MCF 10A (cell line): ENCODE results near the gene SRL. TPM values are rescaled to one million over a fixed set of nuclear protein-coding genes. Genes with fewer than 3 reads are reported as not detected.

ENCODE experiments used
- BruUV-seq: library from RNA; stranded (reverse); fragments of 400-500 nt; replicated peaks from 2 replicates; lab custom pipeline; 2021; lab: Mats Ljungman, UMichigan
- CTCF ChIA-PET: fragments of 300-600 bp; sonication (Branson Sonifier 250); formaldehyde crosslinking; extraction: SDS; loops from one replicate; lab custom pipeline; 2021; ENCODE audit warnings: antibody characterized with exemption, inconsistent platforms; lab: Yijun Ruan, JAX
- POLR2A ChIA-PET: fragments of 300-600, 350-650 bp; sonication (Branson Sonifier 250); formaldehyde crosslinking; extraction: SDS; loops from one replicate; lab custom pipeline; 2020; ENCODE audit warnings: antibody characterized with exemption, inconsistent platforms; lab: Yijun Ruan, JAX
- DNase-seq: peaks from one replicate; pipeline ENCODE4 v3.0.0-alpha.2; 2018; ENCODE audit not compliant: unreplicated experiment
- H3K27ac Mint-ChIP-seq: one replicate; pipeline ENCODE4 v1.8.0; 2022; ENCODE audit warnings: mild to moderate bottlenecking, low read depth, mixed read lengths; ENCODE audit not compliant: unreplicated experiment
- H3K27me3 Mint-ChIP-seq: one replicate; pipeline ENCODE4 v1.8.0; 2022; ENCODE audit warnings: mixed read lengths; ENCODE audit not compliant: insufficient read depth, unreplicated experiment
- H3K36me3 Mint-ChIP-seq: one replicate; pipeline ENCODE4 v1.8.0; 2022; ENCODE audit warnings: mild to moderate bottlenecking, moderate library complexity, mixed read lengths; ENCODE audit not compliant: insufficient read depth, unreplicated experiment
- H3K4me1 Mint-ChIP-seq: one replicate; pipeline ENCODE4 v1.8.0; 2022; ENCODE audit warnings: mixed read lengths; ENCODE audit not compliant: insufficient read depth, unreplicated experiment
- H3K4me3 Mint-ChIP-seq: one replicate; pipeline ENCODE4 v1.8.0; 2022; ENCODE audit warnings: mild to moderate bottlenecking, moderate library complexity, mixed read lengths; ENCODE audit not compliant: unreplicated experiment
- H3K9me3 Mint-ChIP-seq: one replicate; pipeline ENCODE4 v1.8.0; 2022; ENCODE audit warnings: mixed read lengths; ENCODE audit not compliant: unreplicated experiment
- intact Hi-C: fragments of 100-400 bp; cut with micrococcal nuclease; formaldehyde crosslinking; loops from 2 replicates; pipeline ENCODE4 v1.14.1; 2022
- total RNA-seq: library from RNA; stranded (reverse); gene quantifications from 2 replicates; pipeline ENCODE4 v1.2.3, GENCODE V29; 2022
- TF ChIP-seq, protein P1 (sequence below): fragments of 200-600 bp; IDR thresholded peaks from one replicate; pipeline ENCODE4 v1.8.0; 2022; ENCODE audit warnings: antibody characterized with exemption, mild to moderate bottlenecking; ENCODE audit not compliant: unreplicated experiment

SRL gene
- total RNA-seq, 1 experiment from 2014 or later: not detected

DNA sequence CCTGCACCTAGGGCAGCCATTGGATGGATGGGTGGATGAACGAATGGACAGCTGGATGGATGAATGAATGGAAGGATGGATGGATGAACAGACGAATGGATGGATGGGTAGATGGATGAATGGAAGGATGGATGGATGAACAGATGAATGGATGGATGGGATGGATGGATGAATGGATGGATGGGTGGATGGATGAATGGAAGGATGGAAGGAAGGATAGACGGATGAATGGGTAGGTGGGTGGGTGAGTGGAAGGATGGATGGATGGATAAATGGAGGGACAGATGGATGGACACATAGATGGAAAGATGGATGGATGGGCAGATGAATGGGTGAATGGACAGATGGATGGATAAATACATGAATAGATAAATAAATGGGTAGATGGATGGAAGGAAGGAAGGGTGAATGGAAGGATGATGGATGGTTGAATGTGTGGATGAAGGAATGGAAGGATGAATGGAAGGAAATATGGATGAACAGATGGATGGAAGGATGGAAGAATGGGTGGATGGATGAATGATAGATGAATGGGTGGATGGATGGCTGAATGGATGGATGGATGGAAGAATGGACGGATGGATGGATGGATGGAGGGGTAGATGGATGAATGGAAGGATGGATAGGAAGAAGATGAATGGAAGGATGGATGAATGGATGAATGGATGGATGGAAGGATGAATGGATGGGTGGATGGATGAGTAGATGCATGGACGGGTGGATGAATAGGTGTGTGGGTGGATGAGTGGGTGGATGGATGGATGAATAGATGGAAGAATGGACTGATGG is 15.4 kb downstream of the SRL start:
- POLR2A ChIA-PET: no interaction called here
- no peaks in the 10 kb centered on the region for H3K9me3 Mint-ChIP-seq
- no TSS peak for BruUV-seq
- CTCF ChIA-PET: no interaction called here
- H3K27ac Mint-ChIP-seq: no peak overlapping the region
- DNase-seq: no peak
- H3K4me1 Mint-ChIP-seq: no peaks in the 10 kb centered on the region
- intact Hi-C loops: no loop called here
- no peaks in the 10 kb centered on the region for H3K36me3 Mint-ChIP-seq
- no peak overlapping the region for H3K4me3 Mint-ChIP-seq
- TF ChIP-seq, protein P1, sequence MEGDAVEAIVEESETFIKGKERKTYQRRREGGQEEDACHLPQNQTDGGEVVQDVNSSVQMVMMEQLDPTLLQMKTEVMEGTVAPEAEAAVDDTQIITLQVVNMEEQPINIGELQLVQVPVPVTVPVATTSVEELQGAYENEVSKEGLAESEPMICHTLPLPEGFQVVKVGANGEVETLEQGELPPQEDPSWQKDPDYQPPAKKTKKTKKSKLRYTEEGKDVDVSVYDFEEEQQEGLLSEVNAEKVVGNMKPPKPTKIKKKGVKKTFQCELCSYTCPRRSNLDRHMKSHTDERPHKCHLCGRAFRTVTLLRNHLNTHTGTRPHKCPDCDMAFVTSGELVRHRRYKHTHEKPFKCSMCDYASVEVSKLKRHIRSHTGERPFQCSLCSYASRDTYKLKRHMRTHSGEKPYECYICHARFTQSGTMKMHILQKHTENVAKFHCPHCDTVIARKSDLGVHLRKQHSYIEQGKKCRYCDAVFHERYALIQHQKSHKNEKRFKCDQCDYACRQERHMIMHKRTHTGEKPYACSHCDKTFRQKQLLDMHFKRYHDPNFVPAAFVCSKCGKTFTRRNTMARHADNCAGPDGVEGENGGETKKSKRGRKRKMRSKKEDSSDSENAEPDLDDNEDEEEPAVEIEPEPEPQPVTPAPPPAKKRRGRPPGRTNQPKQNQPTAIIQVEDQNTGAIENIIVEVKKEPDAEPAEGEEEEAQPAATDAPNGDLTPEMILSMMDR: no peak
- H3K27me3 Mint-ChIP-seq: no peaks in the 10 kb centered on the region

DNA sequence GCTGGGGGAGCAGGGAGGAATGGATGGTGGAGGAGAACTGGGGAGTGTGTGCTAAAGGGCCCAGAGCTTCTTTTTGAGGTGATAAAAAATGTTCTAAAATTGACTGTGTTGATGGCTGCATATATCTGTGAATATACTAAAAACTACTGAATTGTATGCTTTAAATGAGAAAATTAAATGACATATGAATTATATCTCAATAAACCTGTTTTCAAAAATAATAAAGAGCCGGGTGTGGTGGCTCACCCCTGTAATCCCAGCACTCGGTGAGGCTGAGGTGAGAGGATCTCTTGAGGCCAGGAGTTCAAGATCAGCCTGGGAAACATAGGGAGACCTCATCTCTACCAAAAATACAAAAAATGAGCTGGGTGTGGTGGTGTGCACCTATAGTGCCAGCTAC is 16.8 kb downstream of the SRL start:
- Mint-ChIP-seq H3K36me3 (no peaks in the 10 kb centered on the region), H3K27ac (no peak overlapping the region), H3K4me1 (no peaks in the 10 kb centered on the region), H3K27me3 (no peaks in the 10 kb centered on the region), H3K9me3 (no peaks in the 10 kb centered on the region), H3K4me3 (no peak overlapping the region)
- POLR2A ChIA-PET: interaction anchor here (0.6 to 1.8 kb wide), 3 partner anchors 28 to 119 kb away, joined by 3 to 7 read pairs (median 5); no protein-coding TSS in a partner anchor
- TF ChIP-seq, protein P1: no peak
- intact Hi-C loops: no loop called here
- no peak for DNase-seq
- CTCF ChIA-PET: interaction anchor here (1.4 to 2.3 kb wide), 2 partner anchors 29 to 286 kb away, joined by 3 to 4 read pairs; no protein-coding TSS in a partner anchor
- no TSS peak for BruUV-seq

DNA sequence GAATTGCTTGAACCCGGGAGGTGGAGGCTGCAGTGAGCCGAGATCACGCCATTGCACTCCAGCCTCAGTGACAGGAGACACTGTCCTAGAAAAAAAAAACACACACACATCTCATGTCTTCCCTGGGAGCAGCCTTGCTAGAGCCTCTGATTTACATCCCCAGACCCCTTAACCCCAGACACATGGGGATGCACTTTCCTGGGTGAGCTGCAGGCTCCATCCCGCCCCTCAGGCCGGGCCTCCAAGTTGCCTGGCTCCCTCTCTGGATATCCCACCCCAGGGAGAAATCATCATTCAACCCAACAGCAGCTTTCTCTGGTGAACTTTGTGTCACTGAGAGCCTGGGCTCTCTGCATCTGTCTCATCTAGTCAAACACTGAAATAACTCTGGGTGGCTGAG is 21.5 kb downstream of the SRL start:
- no TSS peak for BruUV-seq
- H3K27me3 Mint-ChIP-seq: no peaks in the 10 kb centered on the region
- ChIA-PET POLR2A (interaction anchor here (1.0 kb wide), 1 partner anchor 23 kb away, joined by 3 read pairs; no protein-coding TSS in a partner anchor), CTCF (interaction anchor here (0.6 kb wide), 1 partner anchor 34 kb away, joined by 4 read pairs; no protein-coding TSS in a partner anchor)
- TF ChIP-seq, protein P1: no peak
- no peak overlapping the region for H3K4me3 Mint-ChIP-seq
- intact Hi-C loops: no loop called here
- no peak for DNase-seq
- no peaks in the 10 kb centered on the region for H3K9me3 Mint-ChIP-seq
- no peak overlapping the region for H3K27ac Mint-ChIP-seq
- H3K4me1 Mint-ChIP-seq: no peaks in the 10 kb centered on the region
- no peaks in the 10 kb centered on the region for H3K36me3 Mint-ChIP-seq

DNA sequence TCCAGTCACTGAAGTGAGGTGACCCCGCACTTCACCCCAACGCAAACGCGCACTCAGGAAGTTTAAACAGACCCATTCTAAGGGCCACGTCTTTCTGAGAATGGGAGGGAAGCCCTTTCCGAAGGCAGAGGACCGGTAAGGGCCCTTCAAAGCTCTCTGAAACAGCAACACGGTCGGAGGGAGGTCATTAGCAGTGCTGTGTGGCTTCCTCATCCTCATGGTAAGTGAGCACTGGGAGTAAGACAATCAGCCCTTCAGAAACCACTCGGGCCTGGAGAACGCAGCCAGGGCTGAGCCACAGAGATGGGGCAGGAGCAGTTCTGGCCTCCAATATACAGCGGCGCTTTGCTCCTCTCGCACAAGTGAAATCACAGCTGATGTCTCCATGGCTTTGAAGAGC is 23.7 kb downstream of the SRL start:
- Mint-ChIP-seq H3K4me3 (no peak overlapping the region), H3K27ac (no peak overlapping the region), H3K36me3 (no peaks in the 10 kb centered on the region), H3K9me3 (no peaks in the 10 kb centered on the region), H3K4me1 (peaks cover 7% of the 10 kb centered on the region), H3K27me3 (no peaks in the 10 kb centered on the region)
- ChIA-PET CTCF (interaction anchor here (0.5 to 1.6 kb wide), 4 partner anchors 19 to 42 kb away, joined by 3 to 14 read pairs (median 4); no protein-coding TSS in a partner anchor), POLR2A (interaction anchor here (1.0 to 2.0 kb wide), 3 partner anchors 14 to 35 kb away, joined by 3 to 7 read pairs (median 3); no protein-coding TSS in a partner anchor)
- no TSS peak for BruUV-seq
- intact Hi-C loops: no loop called here
- DNase-seq: no peak
- TF ChIP-seq, protein P1: no peak
